Progenitor cell of endocrine pancreas (in vitro differentiated cells): Measurements from ENCODE around the gene HPSE. TPM values are rescaled to one million over a fixed set of nuclear protein-coding genes. Genes with fewer than 3 reads are reported as not detected.

Source experiments
- DNase-seq: peaks from one replicate; pipeline ENCODE4 v3.0.0; 2021; ENCODE audit warnings: low spot score; ENCODE audit not compliant: unreplicated experiment
- H3K27ac Mint-ChIP-seq: 2 replicates; pipeline ENCODE4 v1.8.0; 2021; ENCODE audit warnings: mild to moderate bottlenecking, moderate library complexity, mixed read lengths
- H3K27me3 Mint-ChIP-seq: 2 replicates; pipeline ENCODE4 v1.8.0; 2021; ENCODE audit warnings: mixed read lengths
- H3K36me3 Mint-ChIP-seq: 2 replicates; pipeline ENCODE4 v1.8.0; 2022; ENCODE audit warnings: mixed read lengths; ENCODE audit not compliant: insufficient read depth
- H3K4me1 Mint-ChIP-seq: 2 replicates; pipeline ENCODE4 v1.8.0; 2021; ENCODE audit warnings: low read depth, mixed read lengths
- H3K4me3 Mint-ChIP-seq: 2 replicates; pipeline ENCODE4 v1.8.0; 2021; ENCODE audit warnings: low read depth, mild to moderate bottlenecking, moderate library complexity, mixed read lengths
- H3K9me3 Mint-ChIP-seq: 2 replicates; pipeline ENCODE4 v1.8.0; 2021; ENCODE audit warnings: low read depth, mixed read lengths
- CTCF ChIP-seq: fragments of 200-600 bp; sonication (generic); IDR thresholded peaks from one replicate; pipeline ENCODE4 v1.5.0; 2021; ENCODE audit warnings: antibody characterized with exemption, mild to moderate bottlenecking; ENCODE audit not compliant: unreplicated experiment
- total RNA-seq: library from RNA; stranded (reverse); gene quantifications from 2 replicates; pipeline ENCODE4 v1.2.1, GENCODE V29; 2021

HPSE gene
- total RNA-seq, 1 donor from 2014 or later, result 3.6 TPM

- Mint-ChIP-seq H3K9me3 (peaks cover 15% of the 10 kb centered on the region), H3K27ac (no peak overlapping the region), H3K4me3 (no peak overlapping the region), H3K27me3 (no peaks in the 10 kb centered on the region), H3K36me3 (no peaks in the 10 kb centered on the region), H3K4me1 (peaks cover 9% of the 10 kb centered on the region)
- DNase-seq, result no peak
- no peak for TF ChIP-seq CTCF
Measured at GRCh38 chr4:83353516-83353915, 18.9 kb upstream of the HPSE start.

GRCh38 chr4:83348074-83348473 is 13.4 kb upstream of the HPSE start:
- Mint-ChIP-seq H3K9me3 (peaks cover 18% of the 10 kb centered on the region), H3K36me3 (no peaks in the 10 kb centered on the region), H3K4me1 (no peaks in the 10 kb centered on the region), H3K27me3 (no peaks in the 10 kb centered on the region), H3K27ac (no peak overlapping the region), H3K4me3 (no peak overlapping the region)
- no peak for DNase-seq
- no peak for TF ChIP-seq CTCF

- Mint-ChIP-seq H3K36me3 (no peaks in the 10 kb centered on the region), H3K4me1 (no peaks in the 10 kb centered on the region), H3K4me3 (no peak overlapping the region), H3K27me3 (peaks cover 3% of the 10 kb centered on the region), H3K27ac (no peak overlapping the region), H3K9me3 (peaks cover 13% of the 10 kb centered on the region)
- no peak for TF ChIP-seq CTCF
- DNase-seq, result no peak
Measured at GRCh38 chr4:83342476-83342875, 7.8 kb upstream of the HPSE start.

- Mint-ChIP-seq H3K4me3 (no peak overlapping the region), H3K9me3 (no peaks in the 10 kb centered on the region), H3K36me3 (no peaks in the 10 kb centered on the region), H3K27ac (no peak overlapping the region), H3K27me3 (peaks cover 17% of the 10 kb centered on the region), H3K4me1 (no peaks in the 10 kb centered on the region)
- DNase-seq, result no peak
- TF ChIP-seq CTCF, result no peak
Measured at GRCh38 chr4:83340692-83341343, 6.2 kb upstream of the HPSE start.

GRCh38 chr4:83339573-83339972 is 4.9 kb upstream of the HPSE start:
- Mint-ChIP-seq H3K27me3 (peaks cover 29% of the 10 kb centered on the region), H3K27ac (no peak overlapping the region), H3K9me3 (no peaks in the 10 kb centered on the region), H3K4me1 (no peaks in the 10 kb centered on the region), H3K36me3 (no peaks in the 10 kb centered on the region), H3K4me3 (no peak overlapping the region)
- no peak for TF ChIP-seq CTCF
- DNase-seq, result no peak
